GM18870 (cell line): ENCODE data around the gene ACBD4.
"Not testable (repeated sequence)": the region's sequence is repeated elsewhere in the genome, so short reads cannot be mapped to it uniquely, and the experiment has no call there.

Source experiments
- ATAC-seq: cut with Tn5 transposase; IDR thresholded peaks from one replicate; pipeline ENCODE4 v1.9.1; 2021; ENCODE audit warnings: moderate library complexity; ENCODE audit not compliant: unreplicated experiment

Gene ACBD4

DNA sequence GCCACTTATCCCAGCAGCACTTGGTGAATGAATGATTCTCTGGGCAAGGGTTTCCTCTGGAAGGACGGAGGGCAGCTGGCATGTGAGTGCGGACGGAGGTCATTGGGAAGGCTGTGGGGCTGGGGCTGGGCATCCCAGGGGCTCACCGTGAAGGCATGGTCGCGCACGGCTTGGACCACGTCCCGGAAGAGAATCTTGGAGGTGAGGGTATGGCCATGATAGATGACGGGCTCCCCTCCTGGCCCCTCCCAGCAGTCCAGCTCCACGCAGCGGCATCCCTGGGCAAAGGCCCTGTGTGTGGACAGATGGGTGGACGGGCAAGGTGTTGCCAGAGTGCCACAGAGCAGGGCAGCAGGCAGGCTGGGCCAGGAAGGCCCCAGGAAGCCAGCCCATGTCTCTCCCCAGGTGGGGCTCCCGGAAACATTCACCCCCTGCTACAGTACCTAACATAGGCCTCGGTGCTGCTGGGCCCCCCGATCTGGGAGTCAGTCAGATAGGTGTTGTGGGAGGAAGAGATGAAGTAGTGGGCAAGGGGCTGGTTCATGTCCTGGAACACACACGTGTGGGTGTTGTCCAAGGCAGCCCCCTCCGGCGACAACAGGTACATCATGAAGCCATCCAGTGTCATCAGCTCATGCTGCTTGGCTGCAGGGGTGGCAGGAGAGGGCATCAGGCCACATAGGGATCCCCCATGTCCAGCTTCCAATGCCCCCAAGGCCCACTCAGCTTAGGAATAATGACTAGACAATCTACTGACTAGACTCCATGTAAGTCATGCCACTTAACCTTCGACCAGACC lies 17.4 kb upstream of the ACBD4 start:
- no peak for ATAC-seq

DNA sequence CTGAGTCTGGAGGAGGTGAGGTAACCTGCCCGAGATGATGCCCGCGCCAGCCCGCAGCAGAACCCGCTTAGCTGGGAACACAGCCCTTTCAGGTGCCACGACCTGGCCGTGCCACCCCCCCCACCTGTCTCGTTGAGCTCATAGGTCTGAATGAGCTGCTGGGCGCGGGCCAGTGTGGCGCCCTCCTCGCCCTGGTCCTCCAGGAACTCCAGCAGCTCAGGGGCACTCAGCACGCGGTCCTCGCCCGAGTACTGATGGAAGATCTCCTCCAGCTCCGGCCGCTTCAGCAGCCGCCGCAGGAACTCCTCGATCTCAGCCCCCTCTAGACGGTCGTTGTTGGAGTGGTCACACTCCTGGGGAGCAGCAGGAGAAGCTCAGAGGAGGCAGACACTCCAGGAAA lies 16.8 kb upstream of the ACBD4 start:
- no peak for ATAC-seq

DNA sequence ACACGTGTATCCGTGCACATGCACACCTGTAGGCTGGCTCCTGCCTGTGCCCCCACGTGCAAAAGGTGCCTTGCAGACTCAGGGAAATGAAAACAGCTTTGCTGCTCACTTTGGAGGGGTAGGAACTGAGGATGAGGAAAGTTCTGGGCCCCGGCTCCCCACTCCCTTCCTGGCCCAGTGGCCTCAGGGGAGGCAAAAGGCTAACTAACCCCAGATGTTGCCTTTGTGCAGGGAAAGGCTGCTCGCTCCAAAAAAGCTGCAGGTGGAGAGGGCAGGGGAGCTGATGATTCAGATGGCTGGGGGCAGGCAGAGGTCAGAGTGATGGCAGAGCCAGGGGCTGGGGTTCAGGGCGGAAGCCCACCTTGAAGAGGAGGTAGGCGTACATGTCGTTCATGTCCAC lies 15.5 kb upstream of the ACBD4 start:
- ATAC-seq, result no peak

DNA sequence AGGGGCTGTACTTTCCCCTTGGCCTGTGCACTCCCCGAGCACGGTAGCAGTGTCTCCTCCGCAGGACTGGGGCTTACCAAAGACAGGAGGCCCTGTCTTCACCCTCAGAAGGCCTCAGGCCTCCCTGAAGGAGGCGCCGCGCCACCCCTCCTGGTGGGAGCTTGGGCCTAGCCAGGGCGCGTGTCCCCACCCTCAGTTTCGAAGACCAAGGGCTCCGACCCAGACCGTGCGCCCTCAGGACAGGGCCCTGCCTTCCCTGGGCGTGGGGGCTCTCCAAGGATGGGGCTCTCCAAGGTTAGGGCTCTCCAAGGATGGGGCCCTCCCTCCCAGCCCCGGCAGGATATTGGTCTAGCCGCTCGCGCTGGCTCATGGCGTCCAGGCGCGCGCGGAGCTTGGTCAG lies 14.9 kb upstream of the ACBD4 start:
- no peak for ATAC-seq

DNA sequence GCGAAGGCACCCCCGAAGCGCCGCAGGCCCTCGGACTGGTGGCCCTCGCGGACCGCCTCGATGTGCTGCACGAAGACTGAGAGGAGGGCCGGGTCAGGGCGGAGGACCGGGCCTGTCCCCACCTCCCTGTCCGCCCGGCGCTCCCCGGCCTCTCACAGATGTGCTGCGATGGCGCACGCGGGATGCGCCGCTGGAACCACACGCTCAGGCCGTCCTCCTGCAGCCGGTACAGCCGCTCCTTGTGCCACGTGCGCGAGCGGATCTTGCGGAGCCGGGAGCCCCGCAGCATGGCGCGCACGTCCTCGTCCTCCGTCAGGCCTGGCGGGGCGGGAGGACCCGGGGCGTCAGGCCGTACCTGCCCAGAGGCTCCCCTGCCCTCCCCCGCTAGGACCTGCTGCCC lies 14.4 kb upstream of the ACBD4 start:
- ATAC-seq, result no peak

DNA sequence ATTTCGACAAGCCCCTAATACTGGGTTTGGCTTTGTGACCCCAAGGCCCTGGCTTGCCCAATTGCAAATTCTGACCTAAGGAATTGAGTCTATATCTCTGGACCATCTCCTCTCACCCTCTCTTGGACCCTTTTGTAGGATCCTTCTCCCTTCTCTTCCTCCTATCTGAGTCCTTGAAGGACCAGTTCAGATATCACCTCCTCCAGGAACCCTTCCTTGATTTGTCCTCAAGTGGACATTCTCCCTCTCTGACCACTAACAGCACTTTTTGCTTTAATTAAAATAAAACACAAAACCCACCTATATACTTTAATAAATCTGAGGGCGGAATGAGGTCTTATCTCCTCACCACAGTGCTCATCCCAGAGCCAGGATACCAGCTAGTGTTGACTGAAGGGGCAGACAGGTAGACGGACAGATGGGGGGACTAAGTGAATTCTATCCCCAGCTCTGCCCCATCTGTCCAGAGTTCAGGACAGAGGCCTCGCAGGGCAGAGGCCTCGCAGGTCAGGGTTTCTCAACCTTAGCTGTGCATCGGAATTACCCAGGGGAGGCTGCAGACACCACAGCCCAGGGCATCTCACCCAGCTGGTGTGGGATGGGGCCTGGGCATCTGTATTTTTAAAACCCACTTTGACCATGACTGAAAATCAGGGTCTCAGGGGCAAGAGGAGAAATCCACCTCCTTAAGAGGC lies 12.3 kb upstream of the ACBD4 start:
- no peak for ATAC-seq

DNA sequence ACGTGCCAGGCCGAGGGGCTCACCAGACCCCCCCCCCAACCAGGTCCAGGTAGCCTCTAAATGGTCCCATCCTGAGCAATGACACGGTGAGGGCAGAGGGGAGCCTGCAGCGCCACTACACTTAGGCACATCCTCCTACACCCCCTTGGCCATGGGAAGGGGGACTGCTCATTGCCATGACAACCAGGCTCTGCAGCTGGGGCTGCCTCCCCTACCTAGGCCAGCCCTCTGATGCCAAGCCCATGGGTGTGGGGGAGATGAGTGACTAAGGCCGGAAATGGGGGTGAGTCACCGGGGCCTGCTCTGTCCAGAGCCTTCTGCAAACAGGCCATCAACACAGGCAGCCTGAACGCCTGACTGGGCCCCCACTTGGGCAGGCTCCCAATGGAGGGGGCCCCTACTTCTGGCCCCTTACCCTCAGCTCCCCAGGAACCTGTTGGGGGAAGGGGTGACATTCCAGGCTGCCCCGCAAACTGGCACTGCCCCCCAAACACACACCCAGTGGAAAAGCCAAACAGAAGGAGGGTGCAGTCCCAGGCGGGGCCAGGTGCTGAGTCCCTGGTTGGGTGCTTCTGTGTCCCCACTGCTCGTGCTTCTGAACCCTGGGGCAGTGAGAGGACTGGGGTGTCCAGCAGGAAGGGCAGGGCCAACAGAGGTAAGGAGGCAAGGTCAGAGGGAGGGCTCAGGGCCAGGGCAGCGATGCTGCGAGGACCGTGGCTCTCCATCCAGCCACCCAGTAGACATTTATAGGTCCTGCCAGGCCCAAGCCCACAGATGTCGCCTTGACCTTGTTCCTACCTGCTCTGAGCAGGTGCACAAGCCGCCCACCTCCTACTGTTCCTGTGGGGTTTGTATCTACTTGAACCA lies 11.3 kb upstream of the ACBD4 start:
- no peak for ATAC-seq

DNA sequence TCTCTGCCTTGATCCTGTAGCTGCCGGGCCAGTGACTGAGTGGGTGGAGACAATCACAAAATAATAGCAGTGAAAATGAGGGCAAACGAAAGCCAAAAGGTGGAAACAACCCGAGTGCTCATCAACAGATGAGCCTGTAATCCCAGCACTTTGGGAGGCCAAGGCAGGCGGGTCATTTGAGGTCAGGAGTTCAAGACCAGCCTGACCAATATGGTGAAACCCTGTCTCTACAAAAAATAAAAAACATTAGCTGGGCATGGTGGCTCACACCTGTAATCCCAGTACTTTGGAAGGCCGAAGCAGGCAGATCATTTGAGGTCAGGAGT lies 10.7 kb upstream of the ACBD4 start:
- not testable (repeated sequence) for ATAC-seq

DNA sequence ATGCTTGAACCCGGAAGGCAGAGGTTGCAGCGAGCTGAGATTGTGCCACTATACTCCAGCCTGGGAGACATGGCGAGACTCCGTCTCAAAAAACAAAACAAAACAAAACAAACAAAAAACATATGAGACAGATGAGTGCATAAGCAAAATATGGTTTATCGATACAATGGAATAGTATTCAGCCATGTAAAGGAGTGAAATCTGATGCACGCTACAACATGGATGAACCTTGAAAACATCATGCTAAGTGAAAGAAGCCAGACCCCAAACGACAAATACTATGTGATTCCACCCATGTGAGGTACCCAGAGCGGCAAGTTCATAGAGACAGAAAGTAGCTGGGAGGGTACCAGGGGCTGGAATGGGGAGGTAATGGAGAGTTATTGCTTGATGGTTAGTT lies 10.0 kb upstream of the ACBD4 start:
- ATAC-seq, result no peak

DNA sequence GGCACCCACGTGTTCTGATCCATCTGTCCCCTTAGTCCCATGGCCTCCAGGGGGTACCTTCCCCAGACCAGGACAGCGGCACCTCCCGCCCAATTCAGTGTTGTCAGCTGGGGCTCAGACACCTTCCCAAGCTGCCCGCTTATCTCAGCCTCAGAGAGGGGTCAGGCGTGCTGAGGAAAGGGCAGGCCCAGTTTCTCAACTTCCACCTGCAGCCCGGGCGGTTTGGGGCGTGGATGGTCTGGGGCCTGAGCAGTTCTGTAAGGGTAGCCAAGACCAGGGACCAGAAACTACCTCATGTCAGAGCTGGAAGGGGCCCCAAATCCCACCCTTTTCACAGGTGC lies 8.3 kb upstream of the ACBD4 start:
- no peak for ATAC-seq

DNA sequence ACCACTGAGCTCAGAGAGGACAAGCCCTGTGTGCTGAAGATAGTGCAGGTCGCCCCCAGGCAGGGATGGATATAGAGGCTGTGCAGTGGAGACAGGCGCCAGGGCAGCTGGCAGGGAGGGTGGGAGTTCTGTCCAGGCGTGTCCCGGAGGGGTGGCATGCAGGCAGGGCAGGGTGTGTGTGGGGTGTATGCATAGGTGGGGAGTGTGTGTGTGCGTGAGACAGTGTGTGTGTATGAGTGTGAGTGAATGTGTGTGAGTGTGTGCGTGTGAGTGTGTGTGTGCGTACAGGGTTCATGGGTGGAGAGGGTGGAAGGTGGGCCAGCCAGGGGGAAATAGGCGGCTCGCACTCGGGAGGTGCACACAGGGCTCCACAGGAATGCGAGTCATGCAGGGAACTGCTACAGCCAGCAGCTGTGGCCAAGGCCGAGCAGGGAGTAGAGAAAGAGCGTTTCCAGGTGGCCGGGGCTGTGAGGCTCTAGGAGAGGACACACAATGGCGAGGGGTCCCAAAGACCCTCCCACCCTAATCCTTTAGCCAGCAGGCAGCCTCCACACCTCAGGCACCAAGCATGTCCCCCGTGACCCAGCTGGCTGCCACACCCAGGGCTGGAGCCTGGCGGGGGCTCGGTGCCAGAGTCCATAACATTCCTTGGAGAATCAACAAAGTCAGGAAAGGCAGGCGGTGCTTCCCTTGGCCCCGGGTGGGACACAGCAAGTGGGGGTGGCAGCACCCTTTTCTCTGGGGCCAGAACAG lies 7.8 kb upstream of the ACBD4 start:
- no peak for ATAC-seq

DNA sequence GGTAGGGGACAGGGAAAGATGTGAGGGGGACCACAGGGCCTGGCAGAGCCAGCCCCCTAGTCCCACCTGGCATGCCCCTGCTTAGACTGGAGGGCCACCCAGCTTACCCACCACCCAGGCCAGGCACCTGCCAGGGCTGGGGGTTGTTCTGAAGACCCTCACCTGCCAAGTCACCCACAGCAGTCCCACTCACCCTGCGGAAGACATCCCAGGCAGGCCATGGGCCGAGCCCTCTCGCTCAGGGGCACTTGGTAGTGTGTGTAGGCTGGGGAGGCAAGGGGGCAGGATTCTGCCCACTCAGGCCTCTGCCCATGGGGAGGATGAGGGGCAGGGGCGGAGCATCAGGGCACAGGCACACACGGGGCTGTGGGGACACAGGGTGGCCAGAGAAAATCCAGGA lies 7.2 kb upstream of the ACBD4 start:
- no peak for ATAC-seq

DNA sequence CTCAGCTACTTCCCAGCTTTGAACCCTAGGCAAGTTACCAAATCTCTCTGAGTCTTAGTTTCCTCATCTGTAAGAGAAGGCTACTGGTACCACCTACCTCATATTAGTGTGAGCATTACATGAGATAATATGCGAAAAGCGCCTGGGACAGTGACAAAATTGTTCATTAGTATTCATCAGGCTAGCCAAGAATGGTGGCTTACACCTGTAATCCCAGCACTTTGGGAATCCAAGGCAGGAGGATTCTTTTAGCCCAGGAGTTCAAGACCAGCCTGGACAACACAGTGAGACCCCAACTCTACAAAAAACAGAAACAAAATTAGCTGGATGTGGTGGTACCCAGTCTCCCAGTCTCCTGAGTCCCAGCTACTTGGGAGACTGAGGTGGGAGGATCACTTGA lies 6.5 kb upstream of the ACBD4 start:
- no peak for ATAC-seq

DNA sequence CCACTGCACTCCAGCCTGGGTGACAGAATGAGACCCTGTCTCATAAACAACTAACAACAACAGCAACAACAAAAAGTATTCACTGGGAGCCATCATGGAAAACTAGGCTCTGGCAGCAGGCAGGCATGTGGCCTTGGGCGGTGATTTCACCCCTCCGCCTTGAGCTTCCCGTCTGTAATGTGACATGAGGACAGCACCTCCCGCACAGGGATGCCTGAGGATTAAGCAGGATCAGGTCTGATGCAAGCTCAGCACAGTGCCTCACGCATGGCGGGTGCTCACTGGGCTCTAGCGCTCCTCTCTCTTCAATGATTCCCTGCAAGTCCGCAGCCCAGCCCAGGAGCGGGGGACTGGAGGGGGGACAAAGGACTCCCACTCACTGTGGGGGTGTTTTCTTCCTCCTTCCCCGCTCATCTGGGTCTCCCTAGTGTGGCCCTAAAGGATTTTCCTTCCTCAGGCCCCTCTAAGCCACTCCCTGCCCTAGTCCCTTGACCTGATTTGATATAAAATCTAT lies 6.0 kb upstream of the ACBD4 start:
- no peak for ATAC-seq

DNA sequence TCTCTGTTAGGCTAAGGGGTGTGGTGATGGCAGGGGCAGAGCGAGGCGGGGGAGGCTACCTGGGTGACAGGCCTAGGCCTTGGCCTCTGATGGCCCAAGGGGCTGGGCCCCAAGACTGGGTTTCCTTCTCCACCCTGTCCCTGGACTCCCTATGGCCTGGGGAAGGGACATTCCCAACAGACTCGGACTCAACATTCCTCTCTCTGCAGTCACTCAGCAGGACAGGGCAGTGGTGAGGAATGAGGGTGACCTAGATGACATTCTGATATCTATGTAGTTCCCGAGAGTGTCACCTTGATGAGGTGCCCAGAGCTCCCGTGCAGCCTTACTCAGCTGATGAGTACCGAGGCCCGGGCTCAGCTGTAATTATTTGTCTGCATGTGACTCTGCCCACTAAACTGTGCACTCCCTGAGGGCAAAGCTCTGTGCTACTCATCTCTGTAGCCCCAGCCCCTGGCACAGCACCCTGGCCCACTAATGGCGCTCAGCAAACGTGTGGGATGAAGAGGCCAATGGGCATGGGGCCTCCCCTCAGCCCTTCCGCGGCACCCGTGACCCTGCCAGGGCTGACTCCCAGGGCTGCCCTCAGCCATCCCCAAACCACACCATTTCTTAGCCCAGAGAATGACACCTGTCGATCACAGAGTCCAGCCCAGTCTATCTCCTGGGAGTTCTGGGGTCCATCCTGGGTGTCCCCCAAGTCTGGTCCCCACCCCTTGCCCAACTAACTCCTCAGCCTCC lies 5.4 kb upstream of the ACBD4 start:
- no peak for ATAC-seq

DNA sequence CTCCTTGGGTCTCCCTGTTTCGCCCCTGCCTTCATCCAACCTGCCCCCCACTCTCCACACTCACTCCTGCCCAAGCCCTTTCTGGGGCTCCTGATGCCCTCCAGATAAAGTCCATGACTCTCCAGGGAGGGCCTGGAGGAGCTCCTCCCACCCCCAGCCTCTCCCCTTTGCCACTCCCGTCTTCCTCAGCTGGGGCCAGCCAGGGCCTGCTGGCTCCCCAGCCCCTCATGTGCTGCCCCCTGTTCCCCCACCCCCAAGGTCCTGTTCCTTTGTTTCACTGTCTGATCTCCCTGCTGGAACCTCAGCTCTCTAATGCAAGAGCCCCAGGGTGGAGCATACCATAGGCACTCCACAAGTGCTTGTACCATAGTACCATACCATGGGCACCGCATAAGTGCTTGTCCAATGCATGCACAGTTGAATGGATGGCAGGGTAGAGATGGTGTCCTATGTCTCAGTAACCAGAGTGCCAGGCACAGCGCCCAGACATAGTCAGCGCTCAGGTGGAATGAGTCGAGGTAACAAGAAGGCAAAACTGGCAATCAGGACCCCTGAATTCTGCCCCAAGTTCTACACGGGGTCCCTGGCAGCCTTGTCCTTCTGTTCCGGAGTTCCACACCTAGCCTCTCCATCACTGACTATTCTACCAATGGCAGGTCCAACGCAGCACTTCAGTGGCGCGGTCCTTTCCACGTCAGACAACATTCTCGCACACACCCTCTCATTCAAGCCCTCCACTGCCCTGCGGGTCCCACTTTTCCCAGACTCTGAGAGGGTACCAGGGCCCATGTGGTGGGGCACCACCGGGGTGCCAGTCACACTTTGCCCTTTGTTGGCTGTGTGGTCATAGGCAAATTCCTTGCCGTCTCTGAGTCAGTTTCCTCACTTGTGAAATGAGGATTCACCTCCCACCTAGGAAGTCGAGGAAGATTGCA lies 4.5 kb upstream of the ACBD4 start:
- ATAC-seq, result no peak

DNA sequence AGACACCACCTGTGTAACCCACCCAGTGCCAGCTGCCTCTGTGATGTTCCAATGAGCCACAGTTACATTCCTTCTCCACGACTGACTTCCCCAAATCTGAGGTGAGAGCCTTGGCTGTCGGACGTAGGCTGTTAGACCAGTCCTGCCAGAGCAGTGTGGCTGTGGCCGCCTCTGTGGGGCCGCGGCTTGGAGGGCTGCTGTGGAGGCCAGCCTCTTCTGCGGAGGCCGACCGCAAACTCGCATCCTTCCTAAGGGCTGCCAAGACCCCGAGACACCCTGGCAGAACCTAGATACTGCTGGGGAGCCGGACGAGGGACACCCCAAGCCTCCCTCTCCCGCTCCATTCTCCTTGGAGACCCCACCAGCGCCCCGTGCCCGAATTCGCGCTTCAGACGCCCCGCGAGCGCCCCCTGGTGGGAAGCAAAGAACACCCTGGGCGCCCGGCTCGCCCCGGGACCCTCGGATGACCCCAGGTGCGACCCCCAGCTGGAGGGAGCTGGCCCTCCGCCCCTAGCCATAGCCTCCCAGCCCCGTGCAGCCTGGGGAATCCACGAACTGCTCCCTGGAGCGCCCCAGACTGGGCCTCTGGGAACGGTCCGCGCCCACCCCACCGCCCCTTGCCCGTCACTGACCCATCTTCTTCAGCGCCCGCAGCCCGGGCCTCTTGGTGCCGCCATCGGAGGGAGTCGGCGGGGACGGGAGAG lies 3.7 kb upstream of the ACBD4 start:
- ATAC-seq, result no peak

DNA sequence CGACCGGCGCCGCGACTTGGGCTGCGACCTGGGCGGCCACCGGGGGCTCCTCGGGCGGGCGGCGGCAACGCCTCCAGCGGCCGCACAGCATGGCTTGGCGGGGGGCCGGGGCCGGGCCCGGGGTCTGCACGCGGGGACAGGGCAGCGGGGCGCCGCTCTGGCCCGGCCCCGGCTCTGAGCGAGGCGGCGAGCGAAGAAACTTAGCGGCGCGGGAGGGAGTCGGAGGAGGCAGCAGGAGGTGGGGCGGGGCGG lies 3.2 kb upstream of the ACBD4 start, which contains the start of gene PLCD3:
PLCD3 (minus strand) TSS at position 196 of the 252 bp plus-strand sequence; CDS start at position 91, 105 bp downstream.
- ATAC-seq, result no peak
